HG03575 (cell line): Measurements from ENCODE around the gene EML4.
"Not testable (repeated sequence)": the region's sequence is repeated elsewhere in the genome, so short reads cannot be mapped to it uniquely, and the experiment has no call there.

ENCODE experiments used
- ATAC-seq: cut with Tn5 transposase; IDR thresholded peaks from one replicate; pipeline ENCODE4 v1.9.1; 2021; ENCODE audit not compliant: unreplicated experiment, insufficient number of reproducible peaks, low FRiP score; ENCODE audit errors: extremely low read depth

Gene EML4

DNA sequence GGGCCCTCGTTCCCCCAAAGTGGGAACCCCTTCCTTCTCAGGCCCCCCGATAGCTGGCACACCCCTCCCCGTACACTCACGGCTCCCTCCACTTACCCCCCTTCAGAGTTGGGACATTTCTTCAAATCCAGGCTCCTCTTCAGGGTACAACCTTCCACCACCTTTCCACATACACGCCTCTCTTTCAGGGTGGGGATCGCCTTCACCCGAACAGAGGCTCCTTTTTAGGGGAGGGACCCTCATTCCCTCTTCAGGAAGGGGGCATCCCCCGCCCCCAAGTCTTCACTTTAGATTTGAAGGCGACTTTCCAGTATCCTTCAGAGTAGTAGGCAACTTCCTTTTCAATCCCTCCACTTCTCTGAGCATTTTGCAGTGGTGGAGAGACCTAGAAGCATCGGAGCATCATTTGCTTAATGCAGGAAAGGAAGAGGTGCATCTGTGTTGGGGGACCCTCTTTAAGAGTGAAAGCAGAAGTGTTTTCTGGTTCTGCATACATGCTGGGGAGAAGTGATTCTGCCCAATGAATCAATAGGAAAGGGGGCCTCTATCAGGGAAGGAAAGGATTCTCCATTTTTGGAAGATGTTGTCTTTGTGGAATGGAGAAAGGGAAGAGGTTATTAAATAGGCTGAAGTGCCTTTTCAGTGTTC, 845 bp downstream of the EML4 start:
- ATAC-seq = no peak

DNA sequence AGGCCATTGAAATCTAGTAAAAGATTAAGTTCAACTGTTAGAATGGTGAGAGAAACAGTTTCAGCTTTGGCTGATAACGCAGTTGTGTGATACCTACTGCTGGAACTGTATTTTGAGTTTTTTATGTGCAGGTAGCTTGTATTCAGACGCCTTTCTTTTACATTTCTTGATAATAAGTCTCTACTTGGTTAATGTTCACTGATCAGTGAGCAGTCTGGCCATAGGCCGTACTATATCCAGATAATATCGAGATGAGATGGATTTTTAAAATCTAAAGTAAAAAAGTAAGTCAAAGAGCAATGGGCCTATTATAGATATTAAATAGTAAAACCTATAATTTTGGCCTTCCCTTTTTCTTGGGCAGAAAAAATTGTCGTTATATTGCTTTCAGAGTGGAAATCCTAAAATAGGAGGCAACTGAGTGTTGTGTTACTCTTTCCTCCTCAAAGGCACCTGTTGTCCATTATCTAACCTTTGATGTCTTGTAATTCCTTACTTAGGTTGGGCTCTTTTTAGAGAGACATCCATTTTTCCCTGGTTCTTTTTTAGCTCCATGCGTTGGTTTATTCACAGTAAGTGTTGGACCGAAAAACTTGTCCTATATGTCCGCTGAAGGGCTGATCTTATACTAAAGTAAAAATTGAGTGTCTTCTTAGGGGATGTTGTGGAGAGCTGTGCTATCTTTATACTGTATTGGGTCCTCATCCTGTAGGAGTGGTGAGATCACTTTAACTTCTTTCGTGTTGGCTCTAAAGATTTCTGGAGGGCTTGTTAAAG, 1.7 kb downstream of the EML4 start:
- ATAC-seq = no peak

DNA sequence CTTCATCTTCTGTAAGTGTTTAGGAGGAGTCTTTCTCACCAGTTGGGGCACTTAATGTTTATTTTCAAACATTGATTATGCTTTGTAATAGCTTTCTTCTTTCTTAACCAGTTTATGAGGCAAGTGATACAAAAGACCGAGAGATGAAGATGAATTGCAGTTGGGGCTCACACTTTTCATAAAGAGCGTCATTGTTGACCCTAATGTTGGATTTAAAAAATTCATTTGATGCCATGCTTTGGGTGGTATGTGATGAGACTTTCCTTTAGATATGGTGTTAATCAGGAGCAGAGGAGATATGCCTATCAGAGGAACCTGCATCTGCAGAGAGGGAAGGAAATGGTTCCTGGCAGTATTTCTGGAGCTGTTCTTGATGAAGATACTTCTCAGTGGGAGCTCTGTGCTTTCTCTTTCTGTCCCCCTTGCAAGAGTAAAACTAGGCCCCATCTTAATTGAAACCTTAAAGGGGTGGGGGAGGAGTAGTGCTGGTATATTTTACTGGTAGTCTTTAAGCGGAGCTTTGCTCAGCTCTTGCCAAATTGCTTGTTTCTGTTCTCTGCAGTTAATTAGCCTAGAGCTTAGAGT, 2.3 kb downstream of the EML4 start:
- ATAC-seq = no peak

DNA sequence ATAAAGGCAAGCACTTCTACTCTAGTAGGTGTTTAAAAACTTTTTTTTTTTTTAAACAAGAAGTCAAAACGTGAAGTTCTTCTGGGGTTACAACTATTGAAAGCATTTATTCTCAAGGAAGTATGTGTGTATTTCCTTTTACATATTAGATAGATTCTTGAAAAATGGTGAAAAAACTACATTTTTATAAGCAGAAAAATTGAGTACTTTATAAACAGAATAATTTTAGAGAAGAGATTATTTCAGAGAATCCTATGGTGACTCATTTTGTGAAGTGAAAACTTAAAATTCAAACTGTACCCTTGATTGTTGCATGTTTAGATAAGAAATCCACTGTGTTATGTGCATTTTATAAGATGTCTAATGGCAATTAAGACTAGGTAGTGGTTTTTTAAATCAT, 2.9 kb downstream of the EML4 start:
- no peak for ATAC-seq

DNA sequence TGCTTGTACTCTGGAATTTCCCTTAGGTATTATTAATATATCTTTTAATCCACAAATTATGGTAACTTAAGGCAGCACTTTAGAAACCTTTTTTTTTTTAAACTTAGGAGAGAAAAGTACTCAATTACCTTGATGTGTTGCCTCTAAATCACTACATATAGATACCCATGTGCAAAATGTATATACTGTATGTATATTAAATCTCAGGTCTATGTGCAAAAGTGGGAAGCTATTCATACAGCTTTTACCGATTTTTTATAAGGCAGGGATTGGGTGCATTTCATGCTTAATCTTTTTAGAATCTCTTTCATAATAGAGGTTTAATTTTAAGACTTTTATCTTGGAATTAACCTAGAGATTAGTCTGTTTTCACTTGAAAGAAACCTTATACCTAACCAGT, 3.4 kb downstream of the EML4 start:
- ATAC-seq = no peak

DNA sequence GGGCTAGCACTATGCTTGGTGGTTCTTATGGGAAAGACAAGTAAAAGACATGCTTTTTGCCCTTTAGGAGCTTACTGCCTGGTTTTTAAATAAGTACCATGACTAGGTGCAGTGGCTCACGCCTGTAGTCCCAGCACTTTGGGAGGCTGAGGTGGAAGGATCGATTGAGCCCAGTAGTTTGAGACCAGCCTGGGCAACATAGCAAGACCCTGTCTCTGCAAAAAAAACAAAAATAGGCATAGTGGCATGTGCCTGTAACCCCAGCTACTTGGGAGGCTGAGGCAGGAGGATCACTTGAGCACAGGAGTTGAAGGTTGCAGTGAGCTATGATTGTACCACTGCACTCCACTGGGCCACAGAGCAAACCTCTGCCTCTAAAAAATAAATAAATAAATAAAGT, 4.3 kb downstream of the EML4 start:
- ATAC-seq = not testable (repeated sequence)

DNA sequence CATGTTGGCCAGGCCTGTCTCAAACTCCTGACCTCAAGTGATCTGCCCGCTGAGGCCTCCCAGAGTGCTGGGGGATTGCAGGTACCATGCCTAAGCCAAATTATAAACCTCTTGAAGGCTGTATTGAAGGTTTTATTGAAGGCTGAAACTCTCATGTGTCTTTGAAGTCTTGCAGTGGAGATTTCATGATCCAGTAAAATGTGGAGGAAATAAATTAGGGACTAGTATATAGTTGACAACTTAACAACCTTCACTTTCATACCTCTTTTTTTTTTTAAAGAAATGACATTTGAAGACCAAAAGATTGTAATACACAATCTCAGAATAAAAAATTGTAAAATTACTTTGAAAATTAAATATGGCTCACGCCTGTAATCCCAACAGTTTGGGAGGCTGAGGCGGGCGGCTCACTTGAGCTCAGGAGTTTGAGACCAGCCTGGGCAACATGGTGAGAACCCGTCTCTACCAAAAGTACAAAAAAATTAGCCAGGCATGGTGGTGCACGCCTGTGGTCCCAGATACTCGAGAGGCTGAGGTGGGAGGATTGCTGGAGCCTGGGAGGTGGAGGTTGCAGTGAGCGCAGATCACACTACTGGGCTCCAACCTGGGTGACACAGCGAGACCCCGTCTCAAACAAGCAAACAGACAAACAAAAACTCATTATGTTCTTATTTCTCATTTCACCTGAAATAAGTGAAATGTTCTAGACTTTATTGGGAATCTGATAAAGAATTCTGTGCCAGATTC, 8.0 kb downstream of the EML4 start:
- no peak for ATAC-seq

DNA sequence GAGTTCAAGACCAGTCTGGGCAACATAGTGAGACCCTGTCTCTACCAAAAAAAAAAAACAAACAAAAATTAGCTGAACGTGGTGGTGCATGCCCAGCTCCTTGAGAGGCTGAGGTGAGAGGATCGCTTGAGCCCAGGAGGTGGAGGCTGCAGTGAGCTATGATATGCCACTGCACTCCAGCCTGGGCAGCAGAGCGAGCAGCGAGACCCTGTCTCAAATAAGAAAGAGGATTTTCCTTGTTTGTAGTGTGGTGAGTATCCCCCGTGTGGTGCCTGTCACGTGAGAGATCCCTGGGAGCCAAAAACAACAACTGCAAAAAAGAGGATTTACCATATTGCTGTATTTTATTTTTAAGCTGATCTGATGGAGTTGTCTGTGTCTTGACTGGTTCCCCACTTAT, 9.2 kb downstream of the EML4 start:
- no peak for ATAC-seq

DNA sequence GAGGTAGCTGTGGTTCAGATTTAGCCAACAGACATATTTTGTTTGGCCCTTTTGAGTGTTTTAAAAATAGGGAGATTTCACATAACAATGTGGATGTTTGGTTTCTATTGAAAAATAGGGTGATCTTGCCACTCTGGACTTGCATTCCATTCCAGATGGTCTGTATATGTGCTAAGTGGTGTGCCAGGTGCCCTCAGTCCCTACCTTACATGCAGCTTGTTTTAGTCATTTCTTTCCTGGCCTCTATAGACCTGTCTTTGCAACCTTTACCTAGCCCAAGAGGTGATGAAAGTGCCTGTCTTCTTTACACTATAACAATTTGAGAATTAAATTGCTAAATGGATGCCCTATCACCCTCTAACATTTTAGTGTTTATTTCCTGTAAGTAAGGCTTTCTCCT, 11.1 kb downstream of the EML4 start:
- no peak for ATAC-seq

DNA sequence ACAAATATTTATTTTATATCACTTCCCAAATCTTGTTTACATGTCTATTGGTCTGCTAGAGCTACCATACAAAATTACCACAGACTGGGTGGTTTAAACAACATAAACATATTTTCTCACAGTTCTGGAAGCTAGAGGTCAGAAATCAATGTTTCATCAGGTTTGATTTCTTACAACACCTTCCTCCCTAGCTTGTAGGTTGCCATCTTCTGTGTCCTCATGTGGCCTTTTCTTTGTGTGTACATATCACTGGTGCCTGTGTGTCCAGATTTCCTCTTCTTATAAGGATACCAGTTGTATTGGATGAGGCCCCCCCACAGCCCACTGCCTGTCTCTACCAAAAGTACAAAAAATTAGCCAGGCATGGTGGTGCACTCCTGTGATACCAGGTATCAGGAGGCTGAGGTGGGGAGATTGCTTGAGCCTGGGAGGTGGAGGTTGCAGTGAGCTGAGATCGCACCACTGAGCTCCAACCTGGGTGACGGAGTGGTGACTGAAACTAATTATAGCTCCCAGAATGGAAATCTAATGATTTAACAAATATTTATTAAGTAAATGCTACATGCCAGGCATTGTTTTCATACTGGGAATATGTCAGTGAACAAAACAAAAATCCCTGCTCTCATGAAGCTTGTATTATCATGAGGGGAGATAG, 13.6 kb downstream of the EML4 start:
- no peak for ATAC-seq

DNA sequence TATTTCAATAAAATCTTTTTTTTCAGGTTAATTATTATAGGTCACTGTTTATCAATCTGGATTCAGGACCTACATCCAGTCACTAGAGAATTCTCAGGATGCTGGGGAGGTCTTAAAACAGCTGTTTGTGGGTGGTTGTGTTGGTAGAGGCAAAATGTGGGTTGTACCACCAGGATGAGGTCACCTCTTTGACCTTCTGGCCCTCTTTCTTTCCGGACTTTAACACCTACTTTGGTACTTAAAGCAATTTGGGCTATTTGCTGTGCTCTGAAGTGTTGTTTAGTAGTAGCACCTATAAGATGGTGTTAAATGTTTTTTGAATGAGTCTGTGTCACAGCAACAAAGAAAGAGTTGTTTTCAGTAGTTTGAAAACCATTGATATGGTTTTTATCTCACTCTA, 14.6 kb downstream of the EML4 start:
- no peak for ATAC-seq

DNA sequence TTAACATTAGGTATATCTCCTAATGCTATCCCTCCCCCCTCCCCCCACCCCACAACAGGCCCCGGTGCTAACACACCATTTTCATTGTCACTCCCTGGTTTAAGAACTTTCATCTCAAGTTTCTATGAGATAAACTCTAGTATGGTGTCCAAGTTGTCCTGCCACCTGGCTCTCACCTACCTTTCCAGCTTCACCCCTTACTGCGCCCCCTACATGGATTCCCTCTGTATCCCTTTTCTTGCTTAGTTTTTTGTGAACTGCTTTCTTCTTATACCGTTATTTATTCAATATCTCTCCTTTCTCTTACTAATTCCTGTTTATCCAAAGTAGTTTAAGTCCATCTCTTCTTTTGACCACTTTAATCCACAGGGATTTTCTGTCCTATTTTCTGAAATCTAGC, 15.2 kb downstream of the EML4 start:
- no peak for ATAC-seq

DNA sequence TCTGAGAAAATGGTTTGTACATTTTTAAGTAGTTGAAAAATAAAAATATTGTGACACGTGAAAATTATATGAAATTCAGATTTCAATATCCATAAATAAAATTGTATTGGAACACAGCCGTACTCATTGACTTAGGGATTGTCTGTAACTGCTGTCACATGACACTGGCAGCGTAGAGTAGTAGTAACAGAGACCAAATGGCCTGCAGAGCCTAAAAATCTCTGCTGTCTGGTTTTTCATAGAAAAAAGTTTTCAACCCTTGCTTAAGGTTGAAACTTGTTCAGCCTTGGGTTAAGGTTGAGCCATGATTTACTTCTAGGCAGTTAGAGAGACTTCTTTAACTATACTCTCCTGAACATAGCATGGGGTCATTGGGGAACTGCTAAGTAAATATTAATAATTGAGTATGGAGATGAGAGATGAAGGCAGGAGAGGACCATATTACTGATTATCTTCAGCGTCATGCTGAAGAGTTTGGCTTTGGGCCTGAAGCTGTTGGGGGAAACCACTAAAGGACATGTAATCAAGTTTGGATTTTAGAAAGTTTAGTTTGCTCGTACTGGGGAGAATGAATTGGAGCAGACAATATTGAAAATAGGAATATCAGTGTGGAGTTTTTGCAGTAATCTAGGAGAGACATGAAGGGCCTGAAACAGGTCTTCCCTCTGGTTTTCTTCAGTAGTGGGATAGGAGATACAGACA, 16.2 kb downstream of the EML4 start:
- ATAC-seq = no peak

DNA sequence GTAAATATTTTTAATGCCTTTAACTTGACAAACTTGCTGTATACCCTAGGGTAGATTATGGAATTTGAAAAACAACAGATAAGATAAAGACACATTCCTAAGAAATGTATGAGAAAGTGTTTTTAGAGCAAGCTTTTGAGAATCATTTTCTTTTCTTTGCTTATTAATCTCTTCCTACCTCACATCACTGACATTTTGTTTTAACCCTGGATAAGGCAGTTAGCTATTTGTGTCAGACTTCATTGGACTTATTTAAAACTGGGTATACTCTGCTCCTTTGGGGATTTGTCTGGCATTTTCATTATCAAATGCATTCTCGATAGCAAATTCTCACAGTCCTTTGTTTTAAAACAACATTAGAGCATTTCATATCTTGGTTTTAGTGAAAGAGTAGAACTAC, 17.2 kb downstream of the EML4 start:
- ATAC-seq = no peak

DNA sequence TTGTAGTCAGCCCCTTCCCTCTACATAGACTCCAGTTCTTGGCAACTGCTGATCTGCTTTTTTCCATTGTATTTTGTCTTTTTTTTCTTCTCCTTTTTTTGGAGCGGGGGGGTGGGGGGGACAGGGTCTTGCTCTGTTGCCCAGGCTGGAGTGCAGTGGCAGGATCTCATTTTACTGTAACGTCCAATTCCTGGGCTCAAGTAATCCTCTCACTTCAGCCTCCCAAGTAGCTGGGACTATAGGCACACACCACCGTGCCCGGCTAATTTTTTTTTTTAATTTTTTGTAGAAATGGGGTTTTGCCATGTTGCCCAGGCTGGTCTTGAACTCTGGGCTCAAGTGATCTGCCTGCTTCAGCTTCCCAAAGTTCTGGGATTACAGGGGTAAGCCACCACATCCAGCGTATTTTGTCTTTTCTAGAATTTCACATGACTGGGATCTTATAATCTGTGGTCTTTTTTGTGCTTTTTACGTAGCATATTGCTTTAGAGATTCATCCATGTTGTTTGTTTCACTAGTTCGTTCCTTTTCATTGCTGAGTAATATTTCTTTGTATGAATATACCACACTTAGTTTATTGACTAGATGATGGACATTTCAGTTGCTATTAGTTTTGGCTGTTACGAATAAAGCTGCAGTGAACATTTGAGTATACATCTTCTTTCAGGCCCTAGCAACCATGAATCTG, 17.9 kb downstream of the EML4 start:
- no peak for ATAC-seq

DNA sequence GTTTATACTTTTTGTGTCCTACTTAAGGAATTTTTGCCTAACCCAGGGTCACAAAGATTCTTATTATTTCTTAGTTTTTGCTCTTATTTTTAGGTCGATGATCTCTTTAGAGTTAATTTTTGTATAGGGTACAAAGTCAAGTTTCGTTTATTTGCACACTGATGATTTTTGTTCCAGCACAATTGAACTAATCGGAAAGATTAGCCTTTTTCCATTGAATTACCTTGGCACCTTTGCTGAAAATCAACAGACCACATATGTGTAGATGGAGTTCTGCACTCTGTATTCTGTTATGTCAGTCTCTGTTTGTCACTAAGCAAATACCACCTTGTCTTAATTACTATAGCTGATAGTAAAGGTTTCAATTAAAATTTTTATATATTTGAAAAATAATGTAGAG, 18.7 kb downstream of the EML4 start:
- no peak for ATAC-seq

DNA sequence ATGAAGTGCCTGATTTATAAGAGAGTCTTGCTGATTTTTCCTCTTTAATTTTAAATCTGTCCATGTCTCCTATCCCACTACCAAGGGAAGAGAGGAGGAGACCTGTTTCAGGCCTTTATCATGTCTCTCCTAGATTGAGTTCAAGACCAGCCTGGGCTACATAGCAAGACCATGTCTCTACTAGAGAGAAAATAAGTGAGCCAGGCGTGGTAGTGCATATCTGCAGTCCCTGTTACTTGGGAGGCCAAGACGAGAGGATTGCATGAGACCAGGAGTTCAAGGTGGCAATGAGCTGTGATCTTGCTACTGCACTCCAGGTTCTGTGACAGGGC, 20.0 kb downstream of the EML4 start:
- ATAC-seq = no peak

DNA sequence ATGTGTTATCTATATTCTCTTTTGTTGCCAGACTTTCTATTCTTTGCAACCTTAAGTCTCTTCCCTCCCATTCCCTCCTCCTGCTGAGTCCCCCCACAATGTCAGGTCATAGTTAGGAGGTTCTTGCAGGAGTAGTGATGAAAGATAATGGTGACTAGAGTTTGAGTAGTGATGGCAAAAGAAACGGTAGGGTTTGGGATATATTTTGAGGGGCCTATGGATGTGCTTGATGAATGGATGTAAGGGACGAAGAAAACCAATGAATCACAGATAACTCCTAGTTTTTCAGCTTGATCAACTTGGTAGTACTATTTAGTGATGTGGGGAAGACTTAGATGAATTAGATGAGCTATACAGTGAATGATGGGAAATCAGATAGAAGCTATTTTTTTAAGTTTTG, 21.0 kb downstream of the EML4 start:
- ATAC-seq = no peak
